ENCODE measurements around the gene PPCS.
"Not testable (repeated sequence)": the region's sequence is repeated elsewhere in the genome, so short reads cannot be mapped to it uniquely, and the experiment has no call there.

PPCS gene

DNA sequence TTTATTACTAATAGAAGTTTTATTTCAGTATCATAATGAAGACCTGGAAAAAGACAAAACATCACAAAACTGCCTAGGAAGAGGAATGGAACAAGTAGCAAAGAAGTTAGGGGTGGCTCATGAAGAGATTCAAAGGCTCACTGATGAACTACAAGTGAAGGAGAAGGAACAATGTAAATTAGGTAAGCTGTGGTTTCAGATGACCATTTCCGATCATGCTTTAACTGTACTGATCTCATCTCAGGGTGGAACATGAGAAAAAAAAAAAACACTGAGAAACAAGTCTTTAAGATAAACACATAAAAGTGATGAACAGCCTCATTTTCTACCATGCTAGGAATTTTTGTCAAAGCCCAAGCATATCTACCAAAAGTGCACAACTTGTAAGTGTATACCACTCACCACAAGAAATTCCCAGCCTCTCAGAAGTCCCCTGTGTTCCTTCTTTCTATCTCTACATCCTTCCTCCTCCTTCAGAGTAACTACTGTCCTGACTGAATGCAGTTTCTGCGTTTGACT, 26.4 kb downstream of the PPCS start:
- no peak for DNase-seq (ENCODE audit: low read depth)
- H3K4me3 ChIP-seq (ENCODE audit: low read length): no peak overlapping the region
- TF ChIP-seq, protein P1, sequence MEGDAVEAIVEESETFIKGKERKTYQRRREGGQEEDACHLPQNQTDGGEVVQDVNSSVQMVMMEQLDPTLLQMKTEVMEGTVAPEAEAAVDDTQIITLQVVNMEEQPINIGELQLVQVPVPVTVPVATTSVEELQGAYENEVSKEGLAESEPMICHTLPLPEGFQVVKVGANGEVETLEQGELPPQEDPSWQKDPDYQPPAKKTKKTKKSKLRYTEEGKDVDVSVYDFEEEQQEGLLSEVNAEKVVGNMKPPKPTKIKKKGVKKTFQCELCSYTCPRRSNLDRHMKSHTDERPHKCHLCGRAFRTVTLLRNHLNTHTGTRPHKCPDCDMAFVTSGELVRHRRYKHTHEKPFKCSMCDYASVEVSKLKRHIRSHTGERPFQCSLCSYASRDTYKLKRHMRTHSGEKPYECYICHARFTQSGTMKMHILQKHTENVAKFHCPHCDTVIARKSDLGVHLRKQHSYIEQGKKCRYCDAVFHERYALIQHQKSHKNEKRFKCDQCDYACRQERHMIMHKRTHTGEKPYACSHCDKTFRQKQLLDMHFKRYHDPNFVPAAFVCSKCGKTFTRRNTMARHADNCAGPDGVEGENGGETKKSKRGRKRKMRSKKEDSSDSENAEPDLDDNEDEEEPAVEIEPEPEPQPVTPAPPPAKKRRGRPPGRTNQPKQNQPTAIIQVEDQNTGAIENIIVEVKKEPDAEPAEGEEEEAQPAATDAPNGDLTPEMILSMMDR (conservative IDR thresholded peaks at IDR 0.05; ENCODE audit: low read depth, low read length): no peak

DNA sequence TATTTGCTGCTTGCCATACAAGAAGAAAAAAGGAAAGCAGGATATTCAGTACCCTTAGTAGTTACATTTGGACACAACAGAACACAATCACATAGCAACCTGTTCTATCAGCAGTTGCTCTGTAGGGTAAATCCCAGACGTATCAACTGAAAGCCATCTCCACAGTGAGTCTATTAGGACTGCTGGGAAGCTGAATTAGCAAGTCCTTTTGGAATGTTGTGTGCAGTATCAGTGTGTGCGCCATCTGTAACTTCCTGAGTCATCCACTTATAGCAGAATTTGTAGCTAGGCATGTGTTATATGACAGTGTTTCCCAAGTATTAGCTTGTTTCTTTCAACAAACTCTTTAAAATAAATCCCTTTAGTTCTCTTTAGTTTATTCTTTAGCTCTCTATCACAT, 28.0 kb downstream of the PPCS start:
- DNase-seq (ENCODE audit: low read depth): peak; percentile 34
- H3K4me3 ChIP-seq (ENCODE audit: low read length): no peak overlapping the region
- TF ChIP-seq, protein P1 (conservative IDR thresholded peaks at IDR 0.05; ENCODE audit: low read depth, low read length): no peak

DNA sequence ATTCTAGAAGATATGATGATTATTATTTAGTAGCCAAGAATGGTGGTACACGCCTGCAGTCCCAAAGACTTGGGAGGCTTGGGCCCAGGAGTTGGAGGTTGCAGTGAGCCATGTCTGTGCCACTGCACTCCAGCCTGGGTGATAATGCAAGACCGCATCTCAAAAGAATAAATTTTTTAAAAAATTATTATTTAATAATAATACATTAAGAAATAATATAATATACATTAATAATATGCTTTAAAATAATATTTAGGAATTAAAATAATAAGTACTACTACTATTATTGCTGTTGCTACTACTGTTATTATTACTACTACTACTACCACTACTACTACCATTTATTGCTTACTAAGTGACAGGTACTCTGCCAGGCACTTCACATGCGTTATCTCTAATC, 33.9 kb downstream of the PPCS start:
- no peak for DNase-seq (ENCODE audit: low read depth)
- no peak overlapping the region for H3K4me3 ChIP-seq (ENCODE audit: low read length)
- TF ChIP-seq, protein P1 (conservative IDR thresholded peaks at IDR 0.05; ENCODE audit: low read depth, low read length): no peak

DNA sequence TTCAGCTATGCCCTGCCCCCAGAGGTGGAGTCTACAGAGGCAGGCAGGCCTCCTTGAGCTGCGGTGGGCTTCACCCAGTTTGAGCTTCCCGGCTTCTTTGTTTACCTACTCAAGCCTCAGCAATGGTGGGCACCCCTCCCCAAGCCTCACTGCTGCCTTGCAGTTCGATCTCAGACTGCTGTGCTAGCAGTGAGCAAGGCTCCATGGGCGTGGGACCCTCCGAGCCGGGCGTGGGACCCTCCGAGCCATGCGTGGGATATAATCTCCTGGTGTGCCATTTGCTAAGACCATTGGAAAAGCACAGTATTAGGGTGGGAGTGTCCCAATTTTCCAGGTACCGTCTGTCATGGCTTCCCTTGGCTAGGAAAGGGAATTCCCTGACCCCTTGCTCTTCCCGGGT, 45.7 kb downstream of the PPCS start:
- DNase-seq (ENCODE audit: low read depth); H3K4me3 ChIP-seq (ENCODE audit: low read length): not testable (repeated sequence)

DNA sequence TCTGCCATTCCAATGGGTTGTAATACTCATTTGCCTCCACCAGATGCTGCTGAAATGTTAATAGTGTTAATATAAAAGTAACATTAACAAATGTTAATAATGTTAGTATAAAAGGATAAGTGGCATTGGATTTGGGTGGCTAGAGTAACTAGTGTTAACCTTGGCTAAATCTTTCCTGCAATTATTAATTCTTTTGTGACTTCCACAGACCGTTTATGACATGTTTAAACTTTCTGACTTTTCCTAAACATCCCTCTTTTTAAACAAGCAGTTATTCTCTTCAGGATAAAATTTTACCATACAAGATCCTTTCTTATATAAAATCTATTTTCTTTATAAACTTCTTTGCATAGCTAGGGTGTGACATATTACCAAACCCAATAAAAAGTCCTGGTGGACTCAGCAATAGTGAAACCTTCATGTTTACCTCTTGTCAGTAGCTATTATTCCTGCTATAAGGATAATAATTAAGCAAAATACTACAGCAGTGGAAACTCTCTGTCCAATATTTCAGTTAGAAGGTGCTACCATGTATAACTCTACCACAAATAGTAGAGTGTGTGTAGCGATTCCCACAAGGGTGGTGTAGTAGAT, 48.3 kb downstream of the PPCS start:
- DNase-seq (ENCODE audit: low read depth): no peak
- TF ChIP-seq, protein P1 (conservative IDR thresholded peaks at IDR 0.05; ENCODE audit: low read depth, low read length): no peak
- no peak overlapping the region for H3K4me3 ChIP-seq (ENCODE audit: low read length)

DNA sequence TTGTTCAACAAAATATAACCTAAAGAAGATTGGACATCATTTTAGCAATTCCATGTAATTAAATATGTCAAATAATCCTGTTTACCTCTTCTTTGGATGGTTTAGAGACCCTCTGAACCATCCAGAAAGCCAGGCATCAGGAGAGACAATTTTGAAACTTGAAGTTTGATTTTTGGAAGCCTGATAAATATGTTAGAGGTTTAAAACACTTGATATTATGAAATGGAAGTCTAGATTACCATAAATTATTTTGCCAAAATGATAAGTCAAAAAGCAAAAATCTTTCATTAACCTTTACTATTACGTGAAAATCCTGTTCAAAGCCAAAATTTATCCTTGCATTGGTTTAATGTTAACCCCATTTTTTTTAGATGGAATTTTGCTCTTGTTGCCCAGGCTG, 50.2 kb downstream of the PPCS start:
- TF ChIP-seq, protein P1 (conservative IDR thresholded peaks at IDR 0.05; ENCODE audit: low read depth, low read length): no peak
- H3K4me3 ChIP-seq (ENCODE audit: low read length): no peak overlapping the region
- no peak for DNase-seq (ENCODE audit: low read depth)

Measured in retinal pigment epithelial cell (primary cell).